HG03135 (cell line): Measurements from ENCODE around the gene TTYH3.

Source experiments
- ATAC-seq: cut with Tn5 transposase; IDR thresholded peaks from one replicate; pipeline ENCODE4 v1.9.1; 2021; ENCODE audit warnings: mild to moderate bottlenecking, moderate library complexity; ENCODE audit not compliant: unreplicated experiment

TTYH3 gene

DNA sequence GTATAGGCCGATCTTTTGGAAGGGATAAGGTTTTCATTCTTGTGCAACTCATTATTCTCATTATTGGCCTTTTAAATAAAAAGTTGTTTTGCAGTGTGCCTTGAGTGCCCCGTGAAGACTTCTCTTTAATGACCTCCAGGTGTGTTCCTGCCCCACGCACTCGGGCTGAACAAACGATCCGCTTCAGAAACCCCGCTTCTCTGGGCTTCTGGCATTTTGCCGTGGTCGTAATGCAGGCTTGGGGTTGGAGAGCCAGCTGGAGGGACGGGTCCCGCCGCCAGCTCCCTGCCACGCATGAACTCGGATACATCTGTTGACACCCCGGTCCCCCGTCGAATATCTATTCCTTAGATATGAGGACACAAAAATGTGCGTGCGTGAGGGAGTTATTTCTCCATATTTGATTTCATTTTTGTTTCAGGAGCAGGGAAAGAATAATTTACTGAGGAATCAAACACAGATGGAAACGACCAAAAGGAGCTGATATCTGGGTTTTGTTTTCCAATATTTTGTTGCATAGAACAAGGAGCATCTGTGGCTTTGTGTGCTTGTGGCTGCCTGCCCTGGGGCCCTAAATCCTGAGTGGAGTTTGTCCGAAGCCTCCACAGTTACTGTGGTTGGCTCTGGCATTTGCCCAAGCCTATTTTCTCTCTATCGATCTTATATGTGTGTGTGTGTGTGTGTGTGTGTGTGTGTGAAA is 17.0 kb upstream of the TTYH3 start:
- no peak for ATAC-seq

DNA sequence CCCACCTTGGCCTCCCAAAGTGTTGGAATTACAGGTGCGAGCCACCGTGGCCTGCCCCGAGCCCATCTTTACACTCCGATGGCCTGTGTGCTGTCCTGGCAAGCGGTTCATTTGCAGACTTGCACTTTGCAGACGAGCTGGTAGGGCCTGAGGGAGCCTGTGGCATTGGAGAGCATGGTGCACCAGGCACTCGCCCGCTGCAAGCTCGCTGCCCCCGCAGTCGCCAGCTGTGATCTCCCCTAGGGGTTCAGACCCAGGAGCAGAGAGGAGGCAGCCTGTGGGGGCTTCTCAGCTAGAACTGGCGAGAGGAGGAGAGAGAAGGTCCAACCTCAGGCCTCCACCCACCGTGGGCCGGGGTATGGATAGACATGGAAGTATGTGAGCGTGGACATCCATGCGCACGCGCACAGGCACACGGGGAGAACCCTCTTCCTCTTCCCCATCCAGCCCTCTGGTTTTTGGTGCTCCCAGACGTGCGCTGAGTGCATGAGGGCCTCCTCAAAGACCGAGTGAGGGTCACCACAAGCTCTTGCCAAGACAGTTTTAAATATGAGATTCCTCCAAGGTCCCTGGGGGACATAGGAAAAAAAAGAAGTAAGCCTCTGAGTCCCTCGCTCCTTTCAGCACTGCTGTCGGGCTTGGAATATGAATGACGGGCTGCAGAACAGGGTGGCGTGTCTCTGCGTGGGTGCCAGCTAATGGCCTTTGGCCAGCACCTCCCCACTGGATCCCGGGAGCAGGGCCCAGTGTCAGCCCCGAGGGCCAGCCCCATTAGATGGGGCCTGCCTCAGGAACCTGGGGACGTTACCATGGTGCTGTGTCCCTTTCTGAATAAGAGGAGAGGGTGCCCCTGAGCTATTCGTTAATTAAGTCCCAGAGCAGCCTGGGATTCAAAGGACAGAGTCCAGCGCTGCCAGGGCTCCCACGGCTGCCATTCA is 15.1 kb upstream of the TTYH3 start:
- no peak for ATAC-seq

DNA sequence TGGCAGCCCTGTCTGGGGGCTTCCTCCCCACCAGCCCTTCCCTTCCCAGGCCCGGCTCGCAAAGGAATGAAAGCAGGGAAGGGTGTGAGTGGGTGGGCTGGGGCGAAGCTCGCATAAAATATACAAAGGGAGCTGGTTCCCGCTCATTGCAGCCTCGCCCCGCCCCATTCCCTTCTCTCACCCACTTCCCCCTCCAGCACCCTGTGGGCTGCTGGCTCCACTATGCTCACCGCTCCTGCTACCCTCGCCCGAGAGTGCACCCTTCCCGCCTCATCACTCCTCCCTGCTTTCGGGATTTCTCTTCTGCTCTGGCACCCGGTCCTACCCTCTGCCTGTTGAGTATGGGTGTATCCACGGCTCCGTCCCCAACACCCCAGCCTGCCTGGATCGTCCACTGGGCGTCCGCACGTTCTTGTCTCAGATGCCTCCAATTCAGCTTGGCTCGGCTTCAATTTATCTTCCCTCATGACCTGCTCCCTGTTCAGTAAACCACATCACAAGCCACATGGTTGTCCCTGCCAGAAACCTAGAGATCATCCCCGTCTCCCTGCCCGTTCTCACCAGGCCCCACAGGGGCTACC is 14.4 kb upstream of the TTYH3 start:
- no peak for ATAC-seq

DNA sequence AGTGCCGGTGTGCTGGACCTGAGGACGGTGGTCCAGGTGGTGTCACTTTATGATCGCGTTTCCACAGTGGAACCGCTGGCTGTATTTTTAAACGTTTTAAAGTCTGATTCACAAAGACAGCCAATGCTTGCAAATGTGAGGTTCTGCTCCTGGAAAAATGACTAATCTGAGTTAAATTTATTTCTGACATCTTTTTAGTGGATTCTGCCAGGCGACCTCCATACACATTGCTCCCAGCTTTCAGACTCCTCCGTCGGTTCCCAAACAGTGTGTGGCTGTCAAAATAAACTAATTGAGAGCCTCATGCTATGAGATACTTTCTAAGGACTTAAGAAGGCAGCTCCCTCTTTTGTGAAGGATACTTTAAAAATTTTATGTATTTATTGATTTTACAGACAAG is 12.7 kb upstream of the TTYH3 start:
- no peak for ATAC-seq

DNA sequence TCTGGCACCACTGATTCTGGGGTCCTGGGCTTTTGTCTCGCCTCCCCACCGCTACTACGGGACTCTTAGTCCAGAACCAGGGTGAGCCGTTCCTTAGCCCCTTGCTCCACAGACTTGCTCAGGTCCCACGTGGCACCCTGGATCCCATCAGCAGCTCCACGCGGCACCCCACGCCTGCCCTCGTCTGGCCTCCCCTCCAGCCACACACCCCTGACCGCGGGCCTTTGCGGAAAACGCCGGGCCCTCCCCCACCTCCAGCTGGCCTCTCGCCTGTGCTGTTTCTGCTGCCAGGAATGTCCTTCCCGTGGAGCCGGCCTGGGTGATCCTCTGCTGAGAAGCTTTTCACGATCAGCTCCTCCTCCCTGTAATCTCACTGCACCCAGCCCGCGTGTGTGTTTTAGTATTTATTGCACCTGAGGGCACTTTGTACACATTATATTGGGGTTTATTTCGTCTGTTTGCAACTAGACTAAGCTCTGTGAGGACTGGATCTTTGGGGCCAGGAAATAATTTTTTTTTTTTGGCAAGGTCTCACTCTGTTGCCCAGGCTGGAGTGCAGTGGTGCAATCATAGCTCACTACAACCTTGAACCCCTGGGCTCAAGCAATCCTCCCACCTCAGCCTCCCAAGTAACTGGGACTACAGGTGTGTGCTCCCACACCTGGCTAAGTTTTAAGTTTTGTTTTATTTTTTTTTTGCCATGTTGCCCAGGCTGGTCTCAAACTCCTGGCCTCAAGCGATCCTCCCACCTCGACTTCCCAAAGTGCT is 10.5 kb upstream of the TTYH3 start:
- no peak for ATAC-seq

DNA sequence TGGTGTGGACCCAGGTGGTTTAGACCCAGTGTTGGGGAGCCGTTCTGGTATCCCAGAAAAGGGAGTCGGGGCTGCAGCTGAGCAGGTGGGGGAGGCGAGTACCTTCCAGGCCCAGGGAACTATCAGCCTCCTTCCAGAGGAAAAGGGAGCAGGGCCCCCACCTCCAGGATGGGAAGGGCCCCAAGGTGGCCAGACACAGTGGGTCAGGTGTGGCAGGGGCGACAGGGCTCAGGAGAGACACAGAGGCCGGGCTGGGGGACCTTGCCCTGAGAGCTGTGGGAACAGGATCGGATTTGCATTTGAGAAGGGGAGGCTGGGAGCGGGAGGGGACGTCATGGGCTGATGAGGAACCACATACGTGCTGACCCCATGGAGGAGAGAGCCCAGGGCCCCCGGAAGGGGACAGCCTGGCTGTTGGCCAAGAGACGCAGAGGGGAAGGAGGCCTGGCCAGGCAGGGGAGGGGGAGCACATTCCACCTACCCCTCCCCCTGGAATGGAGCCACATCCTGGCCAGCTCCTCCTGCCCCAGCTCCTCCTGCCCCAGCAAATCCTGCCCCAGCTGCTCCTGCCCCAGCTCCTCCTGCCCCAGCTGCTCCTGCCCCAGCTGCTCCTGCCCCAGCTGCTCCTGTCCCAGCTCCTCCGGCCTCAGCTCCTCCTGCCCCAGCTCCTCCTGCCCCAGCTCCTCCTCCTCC is 9.7 kb upstream of the TTYH3 start:
- ATAC-seq: no peak

DNA sequence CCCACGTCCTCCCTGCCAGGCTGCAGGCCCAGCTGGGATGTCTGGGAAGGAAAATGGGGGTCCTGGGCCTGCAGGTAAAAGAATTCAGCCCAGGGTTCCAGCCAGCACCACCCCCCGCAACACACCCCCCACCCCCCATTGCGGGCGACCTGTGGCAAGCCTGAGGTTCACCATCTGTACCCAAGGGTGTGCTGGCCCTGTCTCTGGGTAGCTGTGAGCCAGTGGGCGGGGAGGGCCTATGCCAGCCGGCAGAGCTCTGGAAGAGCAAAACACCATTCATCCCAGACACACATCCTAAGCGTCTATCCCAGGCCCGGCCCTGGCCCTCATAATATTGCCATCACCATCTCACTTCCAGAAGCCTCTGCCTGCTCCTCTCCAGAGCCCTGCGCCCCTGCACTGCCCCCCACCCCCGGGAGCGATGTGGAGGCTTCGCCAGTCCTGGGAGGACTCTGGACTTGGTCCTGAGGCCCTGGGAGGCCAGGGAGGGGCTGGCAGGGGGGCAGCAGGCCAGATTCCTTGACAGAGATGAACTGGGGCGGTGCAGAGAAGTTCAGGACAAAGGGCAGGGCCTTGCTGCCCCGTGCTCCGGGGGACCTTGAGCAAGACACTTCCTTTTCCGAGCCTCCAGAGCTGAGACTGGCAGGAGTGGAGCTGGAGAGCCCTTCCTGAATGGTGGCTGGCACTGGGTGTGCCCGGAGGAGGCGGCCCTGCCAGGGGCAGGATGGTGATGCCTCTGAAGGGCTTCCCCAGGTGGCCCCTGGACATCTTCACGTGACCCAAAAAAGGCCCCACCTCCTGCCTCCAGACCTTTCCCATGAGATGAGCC is 8.7 kb upstream of the TTYH3 start:
- ATAC-seq: no peak

DNA sequence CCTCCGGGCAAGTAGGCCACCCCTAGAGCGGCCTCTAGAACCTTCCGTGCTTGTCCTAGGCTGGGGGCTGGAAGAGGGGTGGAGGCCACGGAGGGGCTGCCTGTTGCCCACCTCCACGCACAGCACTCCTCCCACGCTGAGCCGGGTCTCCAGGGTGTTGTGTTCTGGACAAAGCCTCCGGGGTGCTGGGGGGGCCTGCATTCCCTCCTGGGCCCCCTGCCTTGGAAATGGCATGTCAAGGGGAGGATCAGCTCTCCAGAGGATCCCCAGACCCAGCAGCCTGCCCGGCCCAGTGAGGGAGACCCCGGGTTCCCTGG is 8.1 kb upstream of the TTYH3 start:
- ATAC-seq: no peak

DNA sequence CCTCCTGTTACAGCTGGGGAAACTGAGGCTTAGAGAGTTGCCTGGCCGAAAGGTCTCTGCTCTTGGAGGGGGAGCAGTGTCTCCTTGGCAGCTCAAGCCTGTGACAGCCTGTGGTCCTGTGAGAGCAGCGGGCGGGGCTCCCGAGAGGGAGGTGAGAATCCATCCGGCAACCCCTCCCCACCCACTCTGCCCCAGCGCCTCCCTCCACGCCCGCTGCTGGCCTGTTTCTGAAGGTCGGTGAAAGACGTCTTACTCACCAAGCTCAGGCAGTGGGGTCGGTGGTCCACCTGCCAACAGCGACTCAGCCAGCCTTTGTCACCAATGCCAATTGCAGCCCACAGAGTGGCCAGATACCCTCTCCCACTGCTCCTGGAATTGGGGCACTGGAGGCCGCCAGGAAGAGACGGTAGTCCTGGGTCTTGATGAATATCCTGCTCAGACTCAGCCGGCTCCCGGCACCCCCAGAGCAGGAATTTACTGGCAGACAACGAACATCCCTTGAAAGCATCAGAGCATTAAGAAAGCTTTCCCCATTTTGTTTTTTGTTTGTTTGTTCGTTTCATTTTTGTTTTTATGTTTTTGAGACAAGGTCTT is 7.4 kb upstream of the TTYH3 start:
- ATAC-seq: no peak

DNA sequence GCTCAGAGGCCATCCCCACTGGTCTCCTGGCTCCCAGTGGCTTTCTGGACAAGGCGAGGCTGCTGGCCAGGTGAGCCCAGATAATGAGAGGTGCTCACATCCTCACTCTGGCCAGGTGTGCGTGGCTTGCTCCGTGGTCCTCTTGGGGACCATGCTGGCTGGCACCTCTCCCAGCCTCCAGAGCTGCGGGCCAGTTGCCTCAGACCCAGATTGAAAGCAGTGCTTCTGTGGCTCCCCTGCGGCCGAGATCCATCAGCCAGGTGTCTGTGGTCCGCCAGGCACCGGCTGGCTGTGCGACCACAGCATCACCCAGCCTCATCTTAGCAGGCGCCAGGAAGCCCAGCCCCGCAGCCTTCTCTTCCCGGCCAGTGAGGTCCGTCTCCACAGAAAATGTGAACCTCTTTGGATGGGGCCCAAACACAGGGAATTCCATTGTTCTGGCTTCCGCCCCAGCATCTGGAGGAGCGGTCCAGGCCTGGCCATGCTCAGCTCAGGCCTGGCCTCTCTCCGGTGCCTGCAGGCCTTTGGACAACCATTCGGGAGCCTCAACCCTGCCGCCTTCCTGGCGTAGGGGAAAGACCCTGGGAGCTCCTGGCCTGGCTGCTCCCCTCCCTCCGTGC is 5.2 kb upstream of the TTYH3 start:
- no peak for ATAC-seq

DNA sequence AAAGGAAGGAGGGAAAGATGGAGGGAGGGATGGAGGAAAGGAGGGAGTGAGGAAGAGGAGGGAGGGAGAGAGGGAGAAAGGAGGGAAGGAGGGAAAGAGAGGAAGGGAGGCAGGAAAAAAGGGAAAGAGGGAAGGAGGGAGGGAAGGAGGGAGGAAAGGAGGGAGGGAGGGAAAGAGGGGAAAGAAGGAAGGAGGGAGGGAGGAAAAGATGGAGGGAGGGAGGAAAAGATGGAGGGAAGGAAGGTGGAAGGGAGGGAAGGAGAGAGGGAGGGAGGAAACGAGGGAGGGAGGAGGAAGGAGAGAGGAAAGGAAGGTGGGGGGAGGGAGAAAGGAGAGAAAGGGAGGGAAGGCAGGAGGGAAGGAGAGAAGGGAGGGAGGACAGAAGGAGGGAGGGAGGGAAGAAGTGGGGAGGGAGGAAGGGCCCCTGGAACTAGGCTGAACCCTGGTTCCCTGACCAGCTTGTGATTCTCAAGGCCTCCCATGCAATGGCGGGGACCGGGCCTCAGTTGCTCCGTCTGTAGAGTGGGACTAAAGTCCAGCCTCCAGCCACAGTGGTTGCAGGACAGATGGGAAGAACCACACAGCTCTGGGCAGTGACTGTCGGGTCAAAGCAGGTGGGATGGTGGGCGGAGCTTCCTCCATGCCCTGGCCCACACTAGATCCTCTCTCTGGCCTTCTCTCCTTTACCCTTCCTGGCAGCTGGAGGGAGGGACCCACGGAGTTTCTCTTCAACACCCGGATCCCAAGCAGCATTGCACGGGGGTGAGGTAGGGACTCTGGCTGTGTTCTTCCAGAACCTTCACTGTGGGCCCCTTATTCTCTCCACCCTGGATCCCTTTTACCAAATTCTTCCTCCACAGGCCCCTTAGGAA is 4.3 kb upstream of the TTYH3 start:
- ATAC-seq: no peak

DNA sequence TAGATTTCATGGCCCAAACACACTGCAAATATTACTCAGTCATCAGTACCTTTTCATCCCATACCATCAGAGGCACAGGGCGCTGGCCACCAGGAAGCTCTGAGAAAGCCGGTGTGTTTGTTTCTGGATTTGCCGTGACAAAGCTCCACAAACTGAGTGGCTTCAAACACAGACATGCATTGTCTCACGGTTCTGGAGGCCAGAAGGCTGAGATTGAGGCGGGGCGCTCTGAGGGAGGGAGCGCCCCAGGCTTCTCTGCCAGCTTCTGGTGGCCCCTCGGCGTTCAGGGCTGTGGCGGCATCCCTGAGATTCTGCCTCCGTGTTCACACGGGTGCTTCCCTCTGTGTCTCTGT is 3.7 kb upstream of the TTYH3 start:
- no peak for ATAC-seq

DNA sequence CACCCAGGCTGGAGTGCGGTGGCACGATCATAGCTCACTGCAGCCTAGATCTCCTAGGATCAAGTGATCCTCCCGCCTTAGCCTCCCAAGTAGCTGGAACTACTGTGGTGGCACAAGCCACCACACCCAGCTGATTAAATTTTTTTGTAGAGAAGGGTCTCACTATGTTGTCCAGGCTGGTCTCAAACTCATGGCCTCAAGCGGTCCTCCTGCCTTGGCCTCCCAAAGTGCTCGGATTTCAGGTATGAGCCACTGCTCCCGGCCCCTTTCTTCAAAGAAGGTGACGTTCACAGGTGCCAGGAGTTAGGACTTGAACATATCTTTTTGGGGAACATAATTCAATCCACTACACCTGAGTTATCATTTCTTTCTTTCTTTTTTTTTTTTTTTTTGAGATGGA is 2.9 kb upstream of the TTYH3 start:
- ATAC-seq: no peak

DNA sequence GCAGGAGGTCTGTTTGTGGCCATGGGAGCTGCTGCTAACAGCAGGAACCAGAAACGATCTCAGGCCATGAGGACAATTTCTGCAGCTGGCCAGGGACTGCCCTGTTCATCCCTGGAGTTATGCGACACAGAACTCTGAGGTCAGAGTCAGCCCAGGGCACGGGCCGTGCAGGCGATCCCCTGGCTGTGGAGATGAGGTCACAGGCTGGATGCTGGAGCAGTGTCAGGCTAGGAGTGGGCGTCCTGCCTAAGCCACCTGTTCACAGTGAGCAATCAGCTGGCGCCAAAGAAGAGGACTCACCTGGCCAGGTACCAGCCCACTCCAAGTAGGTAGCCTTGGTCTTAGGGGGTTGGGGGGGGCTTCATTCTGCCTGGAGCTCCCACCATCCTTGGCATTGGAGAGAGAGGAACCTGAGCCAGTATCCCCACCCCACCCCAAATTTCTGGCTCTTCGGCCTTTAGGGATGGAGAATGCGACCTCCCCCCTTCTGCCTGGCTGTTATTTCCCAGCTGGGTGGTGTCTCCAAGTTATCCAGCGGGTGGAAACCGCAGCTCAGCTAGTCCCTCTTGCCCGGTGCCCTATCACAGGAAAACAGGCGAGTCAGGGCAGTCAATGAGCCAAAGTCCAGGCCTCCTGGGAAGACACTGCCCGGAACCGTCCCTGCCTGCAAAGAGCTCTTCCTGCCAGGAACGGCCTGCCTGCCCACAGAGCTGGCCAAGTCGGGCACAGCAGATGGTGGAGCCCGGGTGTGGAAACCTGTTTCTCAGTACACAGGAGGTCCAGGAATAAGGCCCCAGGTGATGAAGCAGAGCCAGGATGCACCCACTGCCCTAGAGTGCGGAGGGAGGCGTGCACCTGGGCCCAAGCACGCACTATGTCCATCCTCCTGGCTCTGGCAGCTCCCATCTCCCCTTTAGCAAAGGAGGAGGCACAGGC is 1.8 kb upstream of the TTYH3 start:
- no peak for ATAC-seq

DNA sequence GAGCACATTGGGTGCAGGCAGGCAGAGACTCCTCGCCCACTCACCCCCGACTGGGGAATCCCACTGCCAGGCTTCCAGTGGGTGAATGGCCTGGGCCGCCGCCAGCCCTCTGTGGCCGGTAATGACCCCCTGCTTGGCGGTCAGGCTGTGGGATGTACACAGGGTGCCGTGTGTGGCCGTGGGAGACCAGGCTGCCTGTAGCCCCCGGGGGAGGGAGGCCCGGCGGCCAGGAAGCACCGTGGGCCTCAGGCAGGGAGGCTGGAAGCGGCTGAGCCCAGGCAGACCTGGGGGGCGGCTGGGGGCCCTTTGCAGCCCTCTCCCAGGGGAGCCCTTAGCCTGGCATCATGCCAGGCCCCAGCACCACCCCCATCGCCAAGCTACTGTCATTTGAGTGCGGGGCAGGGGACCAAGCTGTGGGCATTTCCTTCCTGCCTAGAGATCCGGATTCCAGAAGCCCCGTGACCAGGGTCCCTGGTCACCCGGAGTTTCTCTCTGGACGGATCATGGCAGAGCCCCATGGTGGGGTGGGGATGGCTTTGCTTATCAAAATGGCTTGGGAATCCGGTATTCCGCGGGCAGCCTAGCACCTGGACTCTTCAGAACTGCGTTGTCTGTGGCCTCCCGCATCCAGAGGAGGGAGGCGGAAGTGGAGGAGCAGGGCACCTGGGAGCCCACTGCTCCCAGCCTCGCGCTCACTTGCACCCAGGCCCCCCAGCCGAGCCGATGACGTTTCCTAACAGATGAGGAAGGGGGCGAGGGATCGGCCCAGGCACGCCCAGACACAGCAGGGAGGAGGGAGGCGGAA is 1.1 kb downstream of the TTYH3 start:
- ATAC-seq: no peak

DNA sequence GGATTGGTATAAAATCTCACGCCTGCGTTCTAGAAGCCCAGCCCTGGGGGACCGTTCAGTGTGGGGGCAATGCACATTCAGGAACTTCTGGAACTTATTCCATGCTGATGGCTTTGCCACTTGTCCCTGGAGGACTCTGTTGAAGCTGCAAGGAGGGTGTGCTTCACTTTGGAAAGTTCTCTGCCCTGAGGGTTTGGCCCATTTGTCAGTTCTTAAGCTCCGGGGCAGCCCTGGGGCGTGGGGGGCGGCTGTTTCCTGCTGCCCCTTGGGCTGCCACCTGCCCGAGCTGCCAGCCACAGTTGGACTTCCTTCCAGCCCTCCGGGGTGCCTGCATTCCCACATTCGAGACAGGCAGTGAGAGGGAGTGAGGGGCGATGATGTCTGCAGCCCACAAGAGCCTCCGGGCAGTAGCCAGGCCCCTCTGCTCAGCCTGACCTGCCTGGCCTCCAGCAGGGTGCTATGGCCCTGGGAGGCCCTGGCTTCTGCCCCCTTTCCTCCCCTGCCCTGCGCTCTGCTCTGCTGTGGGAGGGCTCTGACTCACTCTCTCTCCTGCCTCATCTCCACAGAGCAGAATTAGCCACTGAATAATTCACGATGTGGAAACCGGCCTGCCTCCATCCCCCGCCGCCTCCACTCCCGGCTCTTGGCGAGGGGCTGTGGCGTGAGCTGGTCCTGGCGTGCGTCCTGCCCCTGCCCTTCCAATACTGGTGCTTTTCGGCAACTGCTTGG is 1.9 kb downstream of the TTYH3 start:
- ATAC-seq: no peak
